SU-DHL-6 (cell line): ENCODE results near the gene CUEDC1.

Experiments used
- H2AFZ ChIP-seq: fragments of 200-600 bp; sonication (generic); 2 replicates; pipeline ENCODE4 v1.6.1; 2014; ENCODE audit warnings: low read depth, mild to moderate bottlenecking, moderate library complexity, mixed read lengths, antibody characterized with exemption, low read length; ENCODE audit not compliant: severe bottlenecking
- H3F3A ChIP-seq: fragments of 200-600 bp; shearing (Covaris generic); 2 replicates; pipeline ENCODE4 v1.6.0; 2016; ENCODE audit warnings: antibody characterized with exemption, mild to moderate bottlenecking; ENCODE audit not compliant: insufficient read depth
- H3K27ac ChIP-seq: fragments of 200-600 bp; sonication (generic); 2 replicates; pipeline ENCODE4 v1.5.1; 2016; ENCODE audit warnings: low read depth, mild to moderate bottlenecking, low read length, moderate library complexity, mixed read lengths
- H3K27me3 ChIP-seq: fragments of 200-600 bp; sonication (generic), shearing (Covaris generic); 2 replicates; pipeline ENCODE4 v1.6.0; 2014; ENCODE audit warnings: mild to moderate bottlenecking, low read length
- H3K36me3 ChIP-seq: fragments of 200-600 bp; sonication (generic); 2 replicates; pipeline ENCODE4 v1.6.1; 2014; ENCODE audit warnings: mild to moderate bottlenecking, low read length, mixed read lengths
- H3K4me2 ChIP-seq: fragments of 300-600, 200-600 bp; shearing (Covaris generic), sonication (generic); 2 replicates; pipeline ENCODE4 v1.6.0; 2014; ENCODE audit warnings: low read length, low read depth, mild to moderate bottlenecking; ENCODE audit not compliant: poor library complexity, severe bottlenecking
- H3K4me3 ChIP-seq: fragments of 200-600 bp; sonication (generic); 2 replicates; pipeline ENCODE4 v1.5.1; 2014; ENCODE audit warnings: antibody characterized with exemption, low read length, mild to moderate bottlenecking, mixed read lengths; ENCODE audit not compliant: insufficient read depth, poor library complexity, severe bottlenecking
- H3K79me2 ChIP-seq: fragments of 200-600 bp; sonication (generic); 2 replicates; pipeline ENCODE4 v1.6.1; 2014; ENCODE audit warnings: mild to moderate bottlenecking, low read length, moderate library complexity; ENCODE audit not compliant: insufficient read depth
- H3K9ac ChIP-seq: fragments of 200-600 bp; sonication (generic); 2 replicates; pipeline ENCODE4 v1.7.0; 2014; ENCODE audit warnings: mild to moderate bottlenecking, low read length
- H3K9me2 ChIP-seq: fragments of 200-600 bp; sonication (generic); replicated peaks from 2 replicates; pipeline ENCODE4 v1.6.1; 2014; ENCODE audit warnings: low read length; ENCODE audit not compliant: insufficient read depth
- H3K9me3 ChIP-seq: fragments of 200-600 bp; sonication (generic); 2 replicates; pipeline ENCODE4 v1.6.1; 2014; ENCODE audit warnings: low read length, mixed read lengths; ENCODE audit not compliant: insufficient read depth
- H4K20me1 ChIP-seq: fragments of 200-600 bp; sonication (generic); 2 replicates; pipeline ENCODE4 v1.6.1; 2014; ENCODE audit warnings: low read depth, mild to moderate bottlenecking, antibody characterized with exemption, low read length, moderate library complexity, mixed read lengths
- EZH2phosphoT487 ChIP-seq: fragments of 200-600 bp; sonication (generic), shearing (Covaris generic); conservative IDR thresholded peaks from 2 replicates; pipeline ENCODE4 v1.6.1; 2018; ENCODE audit warnings: mild to moderate bottlenecking, antibody characterized with exemption, low read length, moderate library complexity, mixed read lengths
- TF ChIP-seq, protein P1 (sequence below): fragments of 200-600 bp; sonication (generic); IDR thresholded peaks from one replicate; pipeline ENCODE4 v1.5.1; 2017; ENCODE audit warnings: antibody characterized with exemption, mild to moderate bottlenecking, low read length, moderate library complexity; ENCODE audit not compliant: insufficient read depth, poor library complexity, severe bottlenecking

Gene CUEDC1

DNA sequence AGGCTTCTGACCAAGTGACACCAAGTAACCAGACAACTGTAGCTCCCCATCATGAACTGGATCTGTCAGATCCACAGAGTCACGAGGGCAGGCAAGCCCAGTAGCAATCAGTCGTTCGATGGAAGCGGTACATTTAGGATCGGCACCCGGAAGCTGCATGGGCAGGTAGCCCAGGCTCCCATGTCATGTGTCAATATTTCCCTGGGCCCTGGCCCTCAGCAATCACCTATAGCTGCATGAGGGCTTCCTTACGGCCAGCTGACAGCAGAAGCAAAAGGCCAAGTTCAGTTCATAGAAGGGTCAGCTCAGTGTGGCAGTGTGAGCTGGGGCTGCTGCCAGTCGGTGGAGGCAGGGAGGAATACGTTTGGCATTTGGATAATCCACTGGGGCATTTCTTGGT is 137.1 kb downstream of the CUEDC1 start:
- no peak overlapping the region for H3K4me3 ChIP-seq
- no peaks in the 10 kb centered on the region for H3F3A ChIP-seq
- no peaks in the 10 kb centered on the region for H3K9me3 ChIP-seq
- no peak overlapping the region for H2AFZ ChIP-seq
- H3K27me3 ChIP-seq, result no peaks in the 10 kb centered on the region
- H3K9ac ChIP-seq, result no peak overlapping the region
- H3K9me2 ChIP-seq, result no peaks in the 10 kb centered on the region
- TF ChIP-seq EZH2phosphoT487, result no peak
- TF ChIP-seq, protein P1, sequence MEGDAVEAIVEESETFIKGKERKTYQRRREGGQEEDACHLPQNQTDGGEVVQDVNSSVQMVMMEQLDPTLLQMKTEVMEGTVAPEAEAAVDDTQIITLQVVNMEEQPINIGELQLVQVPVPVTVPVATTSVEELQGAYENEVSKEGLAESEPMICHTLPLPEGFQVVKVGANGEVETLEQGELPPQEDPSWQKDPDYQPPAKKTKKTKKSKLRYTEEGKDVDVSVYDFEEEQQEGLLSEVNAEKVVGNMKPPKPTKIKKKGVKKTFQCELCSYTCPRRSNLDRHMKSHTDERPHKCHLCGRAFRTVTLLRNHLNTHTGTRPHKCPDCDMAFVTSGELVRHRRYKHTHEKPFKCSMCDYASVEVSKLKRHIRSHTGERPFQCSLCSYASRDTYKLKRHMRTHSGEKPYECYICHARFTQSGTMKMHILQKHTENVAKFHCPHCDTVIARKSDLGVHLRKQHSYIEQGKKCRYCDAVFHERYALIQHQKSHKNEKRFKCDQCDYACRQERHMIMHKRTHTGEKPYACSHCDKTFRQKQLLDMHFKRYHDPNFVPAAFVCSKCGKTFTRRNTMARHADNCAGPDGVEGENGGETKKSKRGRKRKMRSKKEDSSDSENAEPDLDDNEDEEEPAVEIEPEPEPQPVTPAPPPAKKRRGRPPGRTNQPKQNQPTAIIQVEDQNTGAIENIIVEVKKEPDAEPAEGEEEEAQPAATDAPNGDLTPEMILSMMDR, result no peak
- H3K4me2 ChIP-seq, result no peak overlapping the region
- no peaks in the 10 kb centered on the region for H3K36me3 ChIP-seq
- no peaks in the 10 kb centered on the region for H3K79me2 ChIP-seq
- H4K20me1 ChIP-seq, result no peaks in the 10 kb centered on the region
- no peak overlapping the region for H3K27ac ChIP-seq

DNA sequence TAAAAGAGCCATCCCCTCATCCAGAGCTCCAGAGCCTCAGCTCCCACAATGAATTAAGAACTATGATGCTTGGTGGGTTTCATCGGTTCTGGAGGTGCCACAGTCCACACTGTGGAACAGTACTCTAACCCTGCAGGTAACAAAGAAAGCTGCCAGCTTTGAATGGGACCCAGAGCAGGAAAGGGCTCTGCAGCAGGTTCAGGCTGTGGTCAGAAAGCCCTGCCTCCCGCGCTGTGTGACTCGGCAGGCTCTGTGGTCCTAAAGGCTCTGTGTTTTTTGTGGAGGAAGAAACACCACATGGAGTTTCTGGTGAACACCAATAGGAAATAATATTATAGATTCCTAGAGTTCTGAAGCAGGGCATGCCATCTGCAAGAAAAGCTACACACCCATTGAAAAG is 137.9 kb downstream of the CUEDC1 start:
- Histone ChIP-seq H3K4me3 (no peak overlapping the region), H4K20me1 (no peaks in the 10 kb centered on the region), H3K36me3 (no peaks in the 10 kb centered on the region), H3F3A (no peaks in the 10 kb centered on the region), H3K9ac (no peak overlapping the region), H3K27ac (no peak overlapping the region), H3K79me2 (no peaks in the 10 kb centered on the region), H3K4me2 (no peak overlapping the region), H3K9me2 (no peaks in the 10 kb centered on the region), H3K9me3 (no peaks in the 10 kb centered on the region), H3K27me3 (no peaks in the 10 kb centered on the region), H2AFZ (no peak overlapping the region)
- TF ChIP-seq, protein P1, result no peak
- TF ChIP-seq EZH2phosphoT487, result no peak

DNA sequence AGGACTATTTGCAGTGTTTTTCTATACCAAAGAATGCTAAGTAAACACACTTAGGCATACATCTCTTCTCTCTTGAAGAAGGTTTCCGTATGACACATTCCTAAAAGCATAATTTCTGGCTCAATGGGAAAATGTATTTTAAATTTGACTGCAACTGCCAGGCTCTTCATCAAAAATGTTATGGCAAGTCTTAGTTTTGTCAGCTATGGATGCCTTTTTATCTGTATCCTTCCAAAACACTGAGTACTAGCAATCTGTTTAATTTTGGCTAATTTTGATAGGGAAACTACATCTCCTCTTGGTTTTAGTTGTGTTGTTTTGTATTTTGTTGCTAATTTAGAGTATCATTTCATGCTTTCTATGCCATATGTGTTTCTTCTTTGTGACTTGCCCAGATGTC is 140.8 kb downstream of the CUEDC1 start:
- Histone ChIP-seq H3K36me3 (no peaks in the 10 kb centered on the region), H3K4me3 (no peak overlapping the region), H3K9me3 (no peaks in the 10 kb centered on the region), H3K9me2 (no peaks in the 10 kb centered on the region), H3K9ac (no peak overlapping the region), H3F3A (no peaks in the 10 kb centered on the region), H4K20me1 (no peaks in the 10 kb centered on the region), H3K27ac (no peak overlapping the region), H3K4me2 (no peak overlapping the region), H3K27me3 (no peaks in the 10 kb centered on the region), H2AFZ (no peak overlapping the region), H3K79me2 (no peaks in the 10 kb centered on the region)
- no peak for TF ChIP-seq EZH2phosphoT487
- TF ChIP-seq, protein P1, result no peak
